Activated naive CD8-positive, alpha-beta T cell treated with anti-CD3 and anti-CD28 coated beads for 36 hours (primary cell): ENCODE results near the gene LHX2. TPM values are rescaled to one million over a fixed set of nuclear protein-coding genes. Genes with fewer than 3 reads are reported as not detected.
"Not testable (repeated sequence)": the region's sequence is repeated elsewhere in the genome, so short reads cannot be mapped to it uniquely, and the experiment has no call there.

Source experiments
- DNase-seq: peaks from one replicate; pipeline ENCODE4 v3.0.0; 2021
- H3K27ac Mint-ChIP-seq: one replicate; pipeline ENCODE4 v1.8.0; 2022; ENCODE audit warnings: mild to moderate bottlenecking, moderate library complexity, mixed read lengths
- H3K27me3 Mint-ChIP-seq: one replicate; pipeline ENCODE4 v1.8.0; 2022; ENCODE audit warnings: mild to moderate bottlenecking, mixed read lengths
- H3K36me3 Mint-ChIP-seq: one replicate; pipeline ENCODE4 v1.8.0; 2021; ENCODE audit warnings: mild to moderate bottlenecking, mixed read lengths
- H3K4me1 Mint-ChIP-seq: one replicate; pipeline ENCODE4 v1.8.0; 2021; ENCODE audit warnings: mixed read lengths
- H3K4me3 Mint-ChIP-seq: one replicate; pipeline ENCODE4 v1.8.0; 2022; ENCODE audit warnings: mild to moderate bottlenecking, moderate library complexity, mixed read lengths
- H3K9me3 Mint-ChIP-seq: one replicate; pipeline ENCODE4 v1.8.0; 2022; ENCODE audit warnings: mixed read lengths
- total RNA-seq, 2 experiments: library from RNA; stranded (reverse); gene quantifications; one replicate each; pipeline ENCODE4 v1.2.3, GENCODE V29; 2021

Gene LHX2
- total RNA-seq, 2 experiments from 2014 or later = not detected

DNA sequence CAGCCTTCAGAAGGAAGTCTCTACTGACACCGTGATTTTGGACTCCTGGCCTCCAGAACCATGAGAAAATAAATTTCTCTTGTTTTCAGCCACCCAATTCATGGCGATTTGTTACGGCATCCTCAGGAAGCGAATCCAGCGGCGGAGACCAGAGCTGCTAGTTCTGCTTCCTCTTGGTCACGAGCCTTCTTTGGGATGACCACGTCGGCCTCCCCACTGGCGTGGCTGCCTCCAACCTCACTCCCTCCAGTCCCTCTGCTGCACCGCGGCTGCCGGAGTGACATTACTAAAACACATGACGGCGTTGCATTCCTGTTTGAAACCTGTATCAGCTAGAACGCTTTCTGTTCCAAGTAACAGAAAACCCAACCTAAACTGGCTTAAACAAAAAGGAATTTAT, 18.9 kb upstream of the LHX2 start:
- DNase-seq, H3K4me3 Mint-ChIP-seq, H3K9me3 Mint-ChIP-seq, H3K27ac Mint-ChIP-seq, H3K36me3 Mint-ChIP-seq: not testable (repeated sequence)
- H3K27me3 Mint-ChIP-seq = peaks cover 45% of the 10 kb centered on the region
- peaks cover 14% of the 10 kb centered on the region for H3K4me1 Mint-ChIP-seq

- Mint-ChIP-seq H3K27me3 (peaks cover 64% of the 10 kb centered on the region), H3K4me3 (peak overlapping the region; percentile 57), H3K4me1 (peaks cover 35% of the 10 kb centered on the region), H3K9me3 (no peaks in the 10 kb centered on the region), H3K36me3 (no peaks in the 10 kb centered on the region), H3K27ac (peak overlapping the region; percentile 70)
- peak; percentile 70 for DNase-seq
Measured at GRCh38 chr9:123996731-123997421, 14.7 kb upstream of the LHX2 start.

DNA sequence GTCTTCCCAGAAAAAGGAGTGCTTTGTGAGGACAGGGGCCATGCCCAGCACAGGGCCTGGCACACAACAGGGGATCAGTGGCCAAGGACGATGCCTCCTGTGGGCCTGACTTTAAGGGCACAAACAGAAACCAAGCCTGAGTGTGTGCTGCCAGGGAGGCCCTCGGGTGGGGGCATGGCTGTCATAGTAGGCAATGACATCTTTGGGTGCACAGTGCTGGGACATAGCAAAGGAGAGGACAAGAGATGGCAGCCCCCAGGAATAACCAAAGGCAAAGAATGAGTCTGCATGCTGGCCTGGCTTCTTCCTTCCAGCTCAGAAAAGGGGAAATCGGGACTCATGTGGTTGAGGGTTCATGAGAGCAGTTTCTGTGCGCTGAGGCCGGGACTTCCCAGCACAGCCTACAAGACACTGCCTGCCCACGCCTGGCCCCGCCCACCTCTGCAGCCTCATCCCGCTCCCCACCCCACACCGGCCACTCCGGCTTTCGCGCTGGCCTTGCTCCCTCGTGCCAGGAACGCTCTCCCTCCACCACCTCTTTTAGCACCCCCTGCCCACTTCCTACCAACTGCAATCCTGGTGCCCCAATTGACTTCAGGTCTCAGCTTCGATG, 13.8 kb upstream of the LHX2 start:
- H3K36me3 Mint-ChIP-seq = no peaks in the 10 kb centered on the region
- no peaks in the 10 kb centered on the region for H3K9me3 Mint-ChIP-seq
- peaks cover 73% of the 10 kb centered on the region for H3K27me3 Mint-ChIP-seq
- no peak overlapping the region for H3K27ac Mint-ChIP-seq
- peak overlapping the region; percentile 57 for H3K4me3 Mint-ChIP-seq
- peaks cover 38% of the 10 kb centered on the region for H3K4me1 Mint-ChIP-seq
- DNase-seq = no peak

- H3K4me1 Mint-ChIP-seq = peaks cover 40% of the 10 kb centered on the region
- DNase-seq = no peak
- no peak overlapping the region for H3K27ac Mint-ChIP-seq
- no peak overlapping the region for H3K4me3 Mint-ChIP-seq
- no peaks in the 10 kb centered on the region for H3K36me3 Mint-ChIP-seq
- H3K9me3 Mint-ChIP-seq = no peaks in the 10 kb centered on the region
- peaks cover 79% of the 10 kb centered on the region for H3K27me3 Mint-ChIP-seq
Measured at GRCh38 chr9:123998278-123998925, 13.2 kb upstream of the LHX2 start.

GRCh38 chr9:123998970-123999621, 12.5 kb upstream of the LHX2 start:
- no peak for DNase-seq
- H3K9me3 Mint-ChIP-seq = no peaks in the 10 kb centered on the region
- H3K27ac Mint-ChIP-seq = no peak overlapping the region
- H3K27me3 Mint-ChIP-seq = peaks cover 79% of the 10 kb centered on the region
- H3K4me3 Mint-ChIP-seq = peak overlapping the region; percentile 86
- peaks cover 40% of the 10 kb centered on the region for H3K4me1 Mint-ChIP-seq
- no peaks in the 10 kb centered on the region for H3K36me3 Mint-ChIP-seq

DNA sequence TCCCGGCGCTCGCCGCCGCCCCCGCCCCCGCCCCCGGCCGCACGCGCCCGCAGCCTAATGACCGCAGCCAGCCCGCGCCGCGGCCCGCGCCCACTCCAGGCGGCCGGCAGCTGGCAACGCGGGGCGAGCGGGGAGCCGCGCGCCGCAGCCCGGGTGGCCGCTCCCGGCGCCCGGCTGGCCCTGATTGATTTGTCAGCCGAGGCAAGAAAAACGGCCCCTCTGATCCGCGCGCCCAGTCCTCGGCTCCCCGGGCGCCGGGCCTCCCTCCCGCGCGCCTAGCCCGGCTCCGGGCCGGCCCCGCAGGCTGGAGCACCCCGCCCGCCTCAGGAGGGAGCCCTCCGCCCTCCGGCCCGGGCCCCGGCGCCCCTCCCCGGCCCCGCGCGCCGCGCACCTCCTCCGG, 11.9 kb upstream of the LHX2 start:
- Mint-ChIP-seq H3K36me3 (no peaks in the 10 kb centered on the region), H3K27ac (no peak overlapping the region), H3K27me3 (peaks cover 79% of the 10 kb centered on the region), H3K9me3 (no peaks in the 10 kb centered on the region), H3K4me1 (peaks cover 40% of the 10 kb centered on the region), H3K4me3 (no peak overlapping the region)
- DNase-seq = no peak

DNA sequence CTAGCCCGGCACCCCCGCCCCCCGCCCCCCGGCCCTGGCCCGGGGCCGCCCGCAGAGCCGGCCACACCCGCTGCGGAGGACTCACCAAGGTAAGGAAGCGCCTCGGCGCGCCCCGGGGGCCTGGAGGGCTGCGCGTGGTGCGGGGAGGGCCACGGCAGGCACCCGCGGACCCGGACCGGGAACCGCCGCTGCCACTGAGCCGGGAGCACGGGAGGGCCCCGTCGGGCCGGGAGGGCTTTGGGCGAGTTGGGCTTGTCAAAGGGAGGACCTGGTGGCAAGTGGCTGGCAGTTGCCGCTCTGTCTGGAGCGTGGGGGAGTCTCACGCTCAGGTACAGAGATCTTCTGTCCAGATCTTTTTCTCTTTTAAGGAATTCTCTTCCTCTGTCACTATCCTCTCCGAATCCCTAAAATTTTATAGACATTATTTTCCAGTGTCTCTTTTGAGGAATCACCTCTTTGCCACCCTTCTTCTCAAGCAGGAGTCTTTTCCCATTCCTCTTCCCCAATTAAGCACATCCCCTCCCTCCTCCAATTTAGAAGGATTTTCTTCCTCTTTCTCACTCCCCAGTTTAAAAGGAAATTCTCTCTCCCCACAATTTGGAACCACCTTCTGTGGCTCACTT, 11.3 kb upstream of the LHX2 start:
- DNase-seq = no peak
- Mint-ChIP-seq H3K36me3 (no peaks in the 10 kb centered on the region), H3K4me1 (peaks cover 40% of the 10 kb centered on the region), H3K27ac (peak overlapping the region; percentile 14), H3K27me3 (peaks cover 79% of the 10 kb centered on the region), H3K9me3 (no peaks in the 10 kb centered on the region), H3K4me3 (peak overlapping the region; percentile 58)

GRCh38 chr9:124000784-124001457, 10.6 kb upstream of the LHX2 start:
- Mint-ChIP-seq H3K4me1 (peaks cover 40% of the 10 kb centered on the region), H3K27me3 (peaks cover 79% of the 10 kb centered on the region), H3K36me3 (no peaks in the 10 kb centered on the region), H3K27ac (no peak overlapping the region), H3K4me3 (peak overlapping the region; percentile 58), H3K9me3 (no peaks in the 10 kb centered on the region)
- no peak for DNase-seq

- no peak for DNase-seq
- Mint-ChIP-seq H3K4me1 (peaks cover 39% of the 10 kb centered on the region), H3K36me3 (no peaks in the 10 kb centered on the region), H3K27me3 (peaks cover 79% of the 10 kb centered on the region), H3K9me3 (no peaks in the 10 kb centered on the region), H3K27ac (no peak overlapping the region), H3K4me3 (no peak overlapping the region)
Measured at GRCh38 chr9:124001458-124001799, 10.1 kb upstream of the LHX2 start.

DNA sequence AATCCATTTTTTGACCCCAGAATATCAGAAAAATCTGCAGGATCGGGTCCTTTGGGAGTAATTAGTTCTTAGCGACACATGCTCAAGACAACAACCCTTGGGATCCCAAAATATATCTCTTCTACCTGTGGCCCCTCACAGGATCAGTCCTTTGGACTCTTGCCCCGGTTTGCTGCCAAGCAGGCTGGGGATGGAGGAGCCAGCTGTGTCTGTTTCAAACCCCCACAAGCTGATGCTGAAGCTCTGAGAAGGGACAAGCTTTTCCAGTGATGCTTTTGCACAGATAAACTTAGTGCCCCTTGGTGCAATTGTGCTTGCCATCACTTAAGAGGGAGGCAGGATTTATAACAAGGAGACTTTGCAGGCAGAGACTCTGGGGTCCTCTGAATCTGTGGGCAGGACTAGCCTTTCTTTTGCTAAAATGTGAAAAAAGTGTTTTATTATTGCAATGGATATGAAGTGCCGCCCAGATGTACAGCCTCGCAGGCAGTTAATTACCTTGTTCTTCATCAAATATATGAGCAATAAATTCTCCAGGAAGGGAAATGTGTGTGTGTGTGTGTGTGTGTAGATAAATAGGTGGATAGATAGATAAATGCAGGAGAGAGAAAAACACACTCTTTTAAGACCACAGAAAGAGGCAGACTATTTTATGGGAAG, 9.6 kb upstream of the LHX2 start:
- Mint-ChIP-seq H3K27ac (no peak overlapping the region), H3K9me3 (no peaks in the 10 kb centered on the region), H3K27me3 (peaks cover 85% of the 10 kb centered on the region), H3K4me1 (peaks cover 40% of the 10 kb centered on the region), H3K36me3 (no peaks in the 10 kb centered on the region), H3K4me3 (no peak overlapping the region)
- DNase-seq = no peak

DNA sequence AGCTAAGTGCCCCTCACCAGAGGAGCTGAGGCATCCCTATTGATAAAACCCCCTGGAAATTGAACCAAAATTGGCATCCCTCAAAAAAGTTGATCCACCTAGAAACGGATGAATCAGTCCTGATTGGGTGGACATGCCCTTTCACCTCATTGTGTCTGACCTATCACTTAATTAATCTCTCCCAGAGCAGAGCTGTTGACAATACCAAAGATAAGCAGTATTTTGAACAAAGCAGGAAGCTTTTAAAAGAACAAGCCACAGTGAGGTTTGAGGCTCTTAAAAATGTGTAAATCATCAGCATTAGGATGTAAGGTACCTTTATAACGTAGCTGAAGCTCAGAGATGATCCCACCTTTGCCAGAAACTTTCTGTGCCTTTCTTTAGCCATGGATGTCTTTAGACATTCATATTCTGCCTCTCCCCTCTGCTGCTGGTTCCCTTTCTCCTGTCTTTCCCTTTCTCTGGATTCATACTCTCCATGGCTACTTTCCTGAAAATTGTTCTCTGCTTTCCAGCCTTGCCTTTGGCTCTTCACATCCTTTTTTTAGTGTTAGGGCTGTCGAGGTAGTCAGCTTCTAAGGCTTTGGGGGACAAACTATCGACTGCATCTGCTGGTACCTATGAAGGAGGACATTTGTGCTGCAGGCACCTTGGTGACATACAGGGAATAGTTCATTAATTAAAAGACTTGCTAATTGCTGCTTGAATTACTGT, 7.8 kb upstream of the LHX2 start:
- Mint-ChIP-seq H3K4me3 (no peak overlapping the region), H3K27me3 (peaks cover 90% of the 10 kb centered on the region), H3K4me1 (peaks cover 32% of the 10 kb centered on the region), H3K36me3 (no peaks in the 10 kb centered on the region), H3K27ac (no peak overlapping the region), H3K9me3 (no peaks in the 10 kb centered on the region)
- DNase-seq = no peak

DNA sequence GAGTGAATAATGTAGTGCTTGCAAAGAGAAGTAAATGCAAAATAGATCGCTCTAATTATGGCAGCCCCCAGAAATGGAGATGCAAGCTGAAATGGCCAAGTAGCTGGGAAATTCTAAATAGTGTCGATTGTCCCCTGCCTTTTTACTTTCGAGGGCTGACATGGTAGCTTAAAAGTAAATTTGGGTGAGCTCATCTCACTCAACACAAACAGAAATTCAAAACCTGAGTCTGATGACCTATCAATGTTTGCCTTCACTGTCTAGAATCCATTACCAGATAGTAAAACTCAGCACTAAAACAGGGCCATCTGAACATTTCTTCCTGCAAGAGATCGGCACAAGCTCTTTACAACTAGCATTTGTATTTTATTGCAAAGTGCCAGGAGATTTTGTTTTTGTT, 7.0 kb upstream of the LHX2 start:
- no peak for DNase-seq
- Mint-ChIP-seq H3K4me1 (peaks cover 34% of the 10 kb centered on the region), H3K27ac (no peak overlapping the region), H3K27me3 (peaks cover 92% of the 10 kb centered on the region), H3K9me3 (no peaks in the 10 kb centered on the region), H3K36me3 (no peaks in the 10 kb centered on the region), H3K4me3 (no peak overlapping the region)

- Mint-ChIP-seq H3K36me3 (no peaks in the 10 kb centered on the region), H3K9me3 (no peaks in the 10 kb centered on the region), H3K27me3 (peaks cover 98% of the 10 kb centered on the region), H3K4me1 (peaks cover 36% of the 10 kb centered on the region), H3K27ac (no peak overlapping the region), H3K4me3 (no peak overlapping the region)
- no peak for DNase-seq
Measured at GRCh38 chr9:124005029-124005771, 6.4 kb upstream of the LHX2 start.
